OCI-M1 (cell line): ENCODE results near the gene ATG5.

Experiments used
- DNase-seq: peaks from one replicate; lab custom pipeline; 2025; lab: John Stamatoyannopoulos, UW

Gene ATG5

DNA sequence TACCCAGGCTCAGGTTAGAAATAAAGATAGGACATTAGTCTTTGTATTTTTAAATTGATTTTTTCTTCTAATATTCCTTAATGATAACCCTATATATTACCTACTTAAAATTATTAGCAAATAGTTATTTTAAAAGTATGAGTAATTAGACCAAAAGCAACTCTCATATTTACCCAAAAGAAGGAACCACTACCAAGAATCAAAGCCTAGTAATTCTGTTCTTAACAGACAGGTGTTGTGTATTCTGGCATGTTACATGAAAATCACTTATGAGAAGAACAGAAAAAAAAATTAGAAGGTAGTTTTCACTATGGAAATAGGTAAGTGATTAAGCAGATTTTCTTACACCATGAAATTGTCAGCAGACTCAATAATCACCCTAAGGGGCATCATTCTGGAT, 105.1 kb downstream of the ATG5 start:
- no peak for DNase-seq

DNA sequence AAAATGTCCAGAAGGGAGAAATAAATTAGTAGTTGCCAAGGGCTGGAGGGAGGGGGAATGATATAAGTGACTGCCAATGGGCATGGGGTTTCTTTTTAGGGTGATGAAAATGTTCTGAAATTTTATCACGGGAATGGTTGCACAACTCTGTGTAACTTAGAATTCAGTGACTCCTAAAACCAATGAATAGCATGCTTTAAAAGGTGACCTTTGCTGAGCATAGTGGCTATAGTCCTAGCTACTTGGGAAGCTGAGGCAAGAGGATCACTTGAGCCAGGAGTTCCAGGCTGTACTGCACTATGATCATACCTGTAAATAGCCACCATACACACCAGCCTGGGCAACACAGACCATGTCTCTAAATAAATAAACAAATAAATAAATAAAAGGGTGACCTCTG, 109.0 kb downstream of the ATG5 start:
- peak; percentile 35 for DNase-seq

DNA sequence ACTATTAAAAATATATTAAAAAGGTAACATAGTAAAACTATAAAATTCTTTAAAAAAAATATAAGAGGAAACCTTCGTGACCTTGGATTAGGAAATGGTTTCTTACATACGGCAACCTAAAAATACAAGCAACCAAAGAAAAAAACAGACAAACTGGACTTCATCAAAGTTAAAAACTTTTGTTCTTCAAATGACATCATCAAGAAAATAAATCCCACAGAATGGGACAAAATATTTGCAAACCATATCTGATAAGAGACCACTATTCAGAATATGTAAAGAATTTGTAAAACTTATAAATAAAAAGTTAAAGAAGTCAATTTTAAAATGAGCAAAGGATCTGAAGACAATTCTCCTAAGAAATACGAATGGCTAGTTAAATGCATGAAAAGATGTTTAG, 110.0 kb downstream of the ATG5 start:
- DNase-seq = no peak

DNA sequence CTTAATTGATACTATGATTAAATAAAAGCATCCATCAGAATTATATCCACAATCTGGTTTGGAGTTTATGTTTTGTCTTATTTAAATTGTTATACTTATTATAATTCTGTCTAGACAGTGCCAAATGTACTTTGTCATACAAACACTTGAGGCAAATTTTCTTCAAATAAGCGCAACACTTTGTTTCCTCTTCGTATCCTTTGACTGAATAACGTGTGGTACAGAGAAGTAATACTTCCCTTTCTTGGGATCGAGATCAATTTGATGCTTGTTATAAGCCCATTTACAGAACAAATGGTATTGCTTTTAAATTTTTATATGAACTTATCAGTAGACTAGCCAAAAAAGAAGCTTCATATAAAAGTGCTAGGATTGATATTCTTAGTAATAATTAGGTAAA, 111.0 kb downstream of the ATG5 start:
- DNase-seq = no peak

DNA sequence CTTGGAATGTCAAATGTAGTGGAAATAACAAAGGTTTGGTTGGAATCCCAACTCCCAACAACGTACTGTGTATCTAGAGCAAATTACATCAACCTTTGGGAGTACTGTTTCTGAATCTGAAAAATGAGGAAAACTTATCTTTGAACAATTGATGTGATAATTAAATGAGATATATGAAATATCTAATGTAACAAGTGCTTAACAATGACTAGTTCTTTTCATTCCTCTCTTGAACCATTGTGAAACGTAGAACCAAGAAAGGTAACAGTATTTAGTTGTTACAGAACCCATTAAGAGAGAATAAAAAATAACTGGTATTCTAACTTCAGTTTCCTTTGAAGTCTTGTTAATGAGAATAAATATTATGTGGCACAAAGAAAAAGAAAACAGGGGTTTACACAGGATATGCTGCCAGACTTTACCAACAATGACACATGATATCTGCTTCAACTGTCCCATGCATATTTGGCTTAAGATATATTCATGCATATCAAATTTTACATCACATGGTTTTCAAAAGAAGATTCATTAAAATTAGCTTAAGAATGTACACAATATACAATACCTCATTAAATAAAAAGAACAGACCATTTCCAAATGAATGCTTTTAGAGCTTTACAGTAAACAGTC, 111.8 kb downstream of the ATG5 start:
- DNase-seq = no peak

DNA sequence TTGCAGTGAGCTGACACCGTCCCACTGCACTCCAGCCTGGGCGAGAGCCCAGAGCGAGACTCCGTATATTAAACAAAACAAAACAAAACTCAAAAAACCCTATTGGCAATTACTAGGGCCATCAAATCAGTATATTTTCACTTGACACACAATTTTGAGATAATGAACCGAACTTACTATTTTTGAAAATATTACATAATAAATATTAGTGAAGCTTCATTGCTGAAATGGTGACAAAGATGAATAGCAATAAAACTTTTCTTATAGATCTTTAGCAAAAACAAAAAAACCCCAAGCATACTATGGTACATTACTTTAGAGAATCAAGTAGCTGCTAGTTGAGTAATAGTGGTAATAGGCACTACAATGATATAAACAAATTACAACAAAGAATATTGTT, 113.0 kb downstream of the ATG5 start:
- DNase-seq = no peak

DNA sequence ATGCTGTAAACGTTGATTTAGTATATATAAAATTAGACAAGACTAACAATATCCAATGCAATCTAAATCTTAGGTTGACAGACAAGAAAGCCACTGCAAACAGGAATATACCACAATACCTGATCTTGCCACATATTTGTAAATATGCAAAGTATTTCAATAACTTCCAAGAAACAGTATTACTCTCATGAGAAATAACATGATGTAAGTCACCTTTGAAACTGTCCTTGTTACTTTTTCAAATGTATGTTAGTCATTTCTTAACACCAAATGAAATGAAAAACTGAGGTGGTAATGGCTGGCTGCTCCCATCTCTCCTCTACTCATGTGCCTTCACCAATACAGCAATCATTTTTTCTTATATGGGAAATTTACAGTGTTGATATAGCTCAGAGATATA, 118.7 kb downstream of the ATG5 start:
- no peak for DNase-seq

DNA sequence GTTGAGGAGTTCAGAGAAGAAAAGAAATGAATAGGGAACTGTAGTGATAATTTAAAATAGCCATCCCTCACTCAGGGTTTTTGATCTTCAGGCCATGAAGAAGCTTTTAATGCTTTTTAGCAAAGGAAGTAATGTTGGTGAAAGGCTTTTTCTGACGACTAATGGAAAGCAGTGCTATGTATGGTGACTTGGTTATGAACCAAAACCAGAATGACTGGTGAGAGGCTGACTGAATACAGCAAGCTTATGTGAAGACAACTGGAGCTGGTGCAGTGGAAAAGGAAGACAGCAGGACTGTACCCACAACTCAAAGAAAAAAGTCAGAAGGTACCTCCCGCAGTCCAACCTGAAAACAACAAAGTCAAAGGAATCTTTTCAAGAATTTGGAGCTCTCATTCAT, 120.6 kb downstream of the ATG5 start:
- DNase-seq = no peak

DNA sequence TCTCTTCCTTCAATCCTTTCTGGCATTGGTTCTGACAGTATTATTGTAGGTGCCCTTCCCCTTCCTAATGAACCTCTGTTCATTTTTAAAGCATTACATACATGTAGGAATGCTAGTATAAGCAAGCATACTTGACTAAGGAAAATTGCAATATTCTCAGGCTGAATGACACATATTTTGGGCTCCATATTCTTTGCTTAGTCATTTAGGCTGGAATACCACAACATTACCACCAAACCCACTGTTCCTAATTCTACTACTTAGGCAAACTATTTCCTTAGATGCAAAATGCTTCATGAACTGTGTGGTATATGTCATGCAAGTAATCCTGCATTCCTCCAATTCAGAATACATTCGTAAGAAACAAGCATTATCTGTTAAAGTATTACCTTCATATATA, 125.6 kb downstream of the ATG5 start:
- peak; percentile 34 for DNase-seq

DNA sequence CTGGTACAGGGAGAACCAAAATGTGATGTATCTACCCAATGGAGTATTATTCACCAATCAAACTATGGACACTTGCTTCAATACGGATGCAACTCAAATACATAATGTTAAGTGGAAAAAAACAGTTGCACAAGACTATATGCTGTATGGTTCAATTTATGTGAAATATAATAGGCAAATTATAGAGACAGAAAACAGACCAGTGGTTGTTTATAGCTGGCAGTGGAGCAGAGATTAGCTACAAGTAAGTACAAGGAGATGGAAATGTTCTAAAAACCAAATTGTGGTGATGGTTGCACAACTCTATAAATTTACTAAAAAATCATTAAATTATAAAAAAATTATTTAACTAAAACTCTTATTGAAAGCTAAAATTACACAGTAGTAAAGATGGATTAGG, 126.2 kb downstream of the ATG5 start:
- DNase-seq = no peak

DNA sequence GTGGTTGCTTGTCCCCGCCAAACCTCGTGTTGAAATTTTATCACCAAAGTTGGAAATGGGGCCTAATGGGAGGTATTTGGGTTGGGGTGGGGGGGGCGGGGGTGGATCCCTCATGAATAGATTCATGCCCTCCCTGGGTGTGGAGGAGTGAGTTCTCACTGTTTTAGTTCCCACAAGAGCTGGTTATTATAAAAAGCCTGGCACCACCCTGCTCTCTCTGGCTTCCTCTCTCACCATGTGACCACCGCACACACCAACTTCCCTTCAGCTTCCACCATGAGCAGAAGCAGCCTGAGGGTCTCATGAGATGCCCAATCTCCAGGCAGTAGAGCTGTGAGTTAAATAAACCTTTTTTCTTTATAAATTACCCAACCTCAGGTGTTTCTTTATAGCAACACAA, 128.1 kb downstream of the ATG5 start:
- peak; percentile 32 for DNase-seq

DNA sequence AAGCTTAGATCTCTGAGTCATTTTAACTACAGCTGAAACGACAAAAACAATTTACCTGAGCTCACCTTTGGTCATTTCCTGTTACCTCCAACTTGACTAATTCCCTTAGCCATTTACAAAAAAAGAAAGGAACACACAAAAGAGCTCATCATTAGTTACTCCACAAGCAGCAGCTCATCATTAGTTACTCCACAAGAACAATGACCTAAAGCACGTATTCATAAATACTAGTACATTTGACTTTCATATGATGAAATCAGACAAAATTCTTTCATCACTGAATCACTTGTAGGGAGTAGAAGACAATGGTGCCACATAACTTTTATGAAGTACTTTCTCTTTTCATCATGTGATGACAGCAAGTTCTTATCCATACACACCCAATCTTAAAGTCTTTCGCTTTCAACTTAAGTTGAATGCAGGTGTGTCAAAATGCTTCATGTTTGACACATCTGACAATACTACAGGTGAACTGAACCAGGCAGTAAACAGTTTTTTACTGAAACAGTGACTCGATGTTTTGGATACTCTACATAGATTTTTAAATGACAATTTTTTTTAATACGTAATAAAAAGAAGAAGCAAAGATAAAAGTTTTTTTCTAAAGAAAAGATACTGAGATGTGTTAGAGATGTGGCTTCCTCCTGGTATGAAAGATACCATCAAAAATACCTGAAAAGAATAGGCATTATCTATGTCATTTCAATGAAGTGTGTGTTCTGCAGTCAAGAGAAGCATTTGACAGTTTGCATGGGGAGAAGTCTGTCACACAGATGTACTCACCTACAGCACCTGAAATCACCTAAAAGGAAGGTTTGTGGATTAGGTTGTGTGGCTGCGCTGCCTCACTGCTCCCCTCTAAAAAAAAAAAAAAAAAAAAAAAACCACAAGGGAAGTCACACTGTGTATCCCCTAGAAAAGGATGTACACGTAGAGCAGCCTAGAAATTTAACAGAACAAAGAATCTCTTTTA, 130.3 kb downstream of the ATG5 start:
- DNase-seq = peak; percentile 56

DNA sequence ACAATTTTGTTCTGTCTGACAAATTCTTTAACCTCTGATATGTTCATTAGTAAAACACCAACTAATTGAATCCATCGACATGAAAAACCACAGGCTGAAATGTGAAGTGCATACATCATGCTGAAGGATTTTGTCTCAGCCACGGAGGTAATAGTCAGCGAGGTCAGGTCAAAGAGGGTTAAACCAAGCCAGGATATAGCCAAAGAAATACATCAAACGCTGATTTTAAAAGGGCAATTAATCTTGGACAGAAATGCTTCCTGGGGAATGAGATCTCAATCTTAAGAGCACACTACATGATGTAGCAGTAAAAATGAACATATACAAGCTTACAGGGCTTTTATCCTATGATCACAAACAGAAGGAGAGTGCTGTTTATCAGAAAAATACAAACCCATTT, 132.7 kb downstream of the ATG5 start:
- DNase-seq = no peak

DNA sequence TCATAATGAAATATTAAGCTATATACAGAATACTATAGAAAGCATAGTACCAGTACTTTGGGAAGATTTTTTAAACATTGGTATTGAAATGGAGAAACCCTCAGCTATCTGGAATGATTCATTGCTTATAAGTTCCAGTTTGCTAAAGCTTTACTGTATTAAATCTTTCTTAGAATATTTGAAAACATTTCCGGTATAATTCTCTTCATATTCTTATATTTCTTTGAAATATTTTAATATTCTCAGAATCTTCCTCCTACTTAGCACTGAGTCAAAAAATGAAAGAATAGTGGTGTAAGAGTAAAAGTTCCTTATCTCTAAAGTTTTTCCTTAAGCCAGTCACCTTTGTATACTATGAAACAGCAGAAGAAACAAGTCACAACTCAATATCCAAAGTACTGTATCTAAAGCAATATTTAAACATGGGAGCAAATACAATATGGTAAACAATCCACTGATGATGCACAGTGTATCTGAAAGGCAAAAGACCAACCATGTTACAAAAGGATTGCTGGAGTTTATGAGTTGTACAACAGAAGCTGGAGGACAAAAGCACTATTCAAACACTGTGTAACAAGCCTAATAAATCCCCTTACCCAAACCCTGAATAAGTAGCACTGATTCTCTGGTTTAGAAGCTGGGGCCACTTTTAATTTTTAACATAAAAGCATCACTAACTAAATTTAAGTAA, 137.3 kb downstream of the ATG5 start:
- peak; percentile 18 for DNase-seq

DNA sequence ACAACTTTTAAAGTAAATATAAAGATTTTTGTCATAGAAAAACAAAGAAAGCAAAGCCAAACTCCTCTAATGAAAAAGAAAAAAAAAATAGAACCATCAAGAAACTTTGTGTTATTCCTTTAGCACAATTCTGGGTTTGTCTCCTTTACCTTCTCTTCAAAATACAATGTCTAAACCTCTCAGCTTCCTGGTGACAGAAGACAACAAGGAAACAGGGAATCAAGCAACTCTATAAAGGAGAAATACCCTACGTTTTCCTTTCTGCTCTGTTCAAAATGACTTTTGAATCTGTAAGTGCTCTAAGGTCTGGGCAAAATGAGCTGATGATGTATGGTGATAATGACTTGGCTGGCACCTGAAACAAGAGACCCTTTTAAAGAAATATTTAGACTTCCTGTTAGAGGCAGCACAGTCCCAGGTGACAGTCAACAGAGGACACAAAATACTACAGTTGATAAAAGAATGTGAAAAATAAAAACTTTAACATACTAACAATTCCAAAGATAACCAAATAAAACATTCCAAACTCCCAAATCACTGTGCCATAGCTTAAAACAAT, 138.1 kb downstream of the ATG5 start:
- DNase-seq = no peak

DNA sequence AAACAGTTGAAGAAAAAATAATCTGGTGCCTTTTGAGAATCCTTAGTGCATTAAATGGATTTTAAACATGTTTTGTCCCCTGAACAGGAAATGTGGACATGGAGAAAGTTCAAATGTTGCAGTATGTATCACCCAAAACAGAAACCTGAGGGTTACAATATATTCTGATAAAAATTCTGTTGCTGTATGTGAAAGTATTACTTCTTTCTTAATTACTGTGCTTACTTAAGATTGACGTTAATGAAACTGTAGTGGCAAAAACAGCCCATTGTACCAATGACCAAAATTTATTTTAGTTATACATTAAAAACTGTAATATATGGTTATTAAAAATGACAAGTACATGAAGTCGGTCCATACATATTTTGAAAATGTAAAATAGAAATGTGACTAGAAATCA, 138.8 kb downstream of the ATG5 start:
- DNase-seq = no peak

DNA sequence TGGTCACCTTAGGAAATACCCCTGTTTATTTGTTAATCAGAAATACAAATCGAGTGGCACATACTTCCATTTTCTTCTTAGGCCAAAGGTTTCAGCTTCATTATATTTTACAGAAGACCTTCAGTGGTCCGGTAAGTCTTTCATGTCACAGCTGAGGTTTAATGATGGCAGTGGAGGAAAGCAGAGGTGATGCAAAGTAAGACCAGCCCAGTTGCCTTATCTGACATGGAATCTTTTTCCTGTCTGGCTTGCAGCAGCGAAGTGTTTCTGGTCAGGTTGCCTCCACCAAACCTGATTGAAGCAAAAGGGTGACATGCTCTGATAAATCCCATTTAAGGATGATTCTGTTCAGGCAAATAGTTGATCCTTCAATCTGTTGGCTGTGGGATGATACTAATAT, 139.4 kb downstream of the ATG5 start:
- no peak for DNase-seq

DNA sequence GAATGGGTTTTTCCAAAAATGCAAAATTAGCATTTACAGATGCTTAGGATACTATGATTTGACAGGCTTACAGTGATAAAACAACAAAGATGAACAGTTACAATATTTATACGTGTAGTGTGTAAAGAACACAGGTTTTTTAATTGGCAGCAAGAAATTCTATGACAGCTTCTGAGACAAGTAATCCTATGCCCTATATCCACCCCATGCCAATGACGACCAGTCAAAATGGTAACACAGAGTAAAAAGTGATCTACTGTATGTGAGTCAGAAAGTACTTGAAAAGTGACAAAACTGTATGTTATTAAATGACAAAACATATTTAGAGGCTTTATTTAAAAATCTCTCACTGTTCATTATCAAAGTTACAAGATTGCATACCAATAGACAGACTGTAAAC, 139.9 kb downstream of the ATG5 start:
- DNase-seq = no peak

DNA sequence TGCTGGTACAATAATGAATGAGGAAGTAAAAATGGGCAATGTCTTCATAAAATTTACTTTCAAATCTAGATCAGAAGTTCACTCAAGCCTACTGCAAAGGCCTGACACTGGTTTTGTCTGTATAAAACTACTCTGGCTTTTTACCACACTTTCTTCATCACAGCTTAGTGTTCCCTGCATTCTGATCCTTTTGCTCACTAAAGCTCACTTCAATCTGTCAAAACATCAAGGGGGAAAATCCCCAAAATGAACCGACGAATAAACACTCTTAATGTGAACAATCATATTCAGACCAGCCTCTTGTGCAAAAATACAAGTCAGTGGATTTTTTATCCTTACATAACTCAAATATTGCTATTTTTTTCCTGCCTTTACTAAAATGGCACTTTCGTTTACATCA, 140.9 kb downstream of the ATG5 start:
- DNase-seq = no peak

DNA sequence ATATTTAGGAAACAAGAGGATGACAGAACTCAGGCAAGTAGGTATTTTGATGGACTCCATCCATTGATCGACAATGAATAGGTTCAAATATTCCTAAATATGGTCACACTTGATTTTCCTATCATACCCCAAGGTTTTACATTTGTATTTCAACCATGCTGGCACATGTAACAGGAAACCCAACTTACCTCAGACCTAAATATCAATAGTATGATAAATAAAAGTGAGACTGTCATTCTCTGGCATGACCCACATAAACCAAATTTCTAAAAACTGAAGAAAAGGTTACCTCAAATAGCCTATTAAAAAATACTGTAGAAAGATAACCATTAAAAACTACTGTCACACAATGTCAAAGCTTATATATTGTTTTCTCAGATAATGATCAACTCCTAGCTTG, 142.1 kb downstream of the ATG5 start:
- no peak for DNase-seq

DNA sequence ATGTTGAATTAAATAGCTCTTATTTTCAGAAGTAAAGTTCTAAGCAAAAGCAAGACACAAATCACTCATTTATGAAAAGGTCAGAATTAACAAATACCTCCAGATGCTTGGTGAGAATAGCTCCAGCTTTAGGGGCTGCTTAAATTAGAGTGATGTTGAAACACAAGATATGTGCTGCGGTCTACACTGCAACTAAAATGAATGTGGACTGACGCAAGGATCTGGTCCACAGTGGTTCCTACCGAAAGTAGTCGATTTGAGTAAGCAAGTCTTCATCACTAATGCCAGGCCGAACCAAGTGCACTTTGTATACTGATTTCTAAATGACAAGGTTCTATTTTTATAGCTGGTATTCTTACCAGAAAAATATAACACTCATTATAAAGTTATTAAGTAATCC, 143.1 kb downstream of the ATG5 start:
- DNase-seq = no peak

DNA sequence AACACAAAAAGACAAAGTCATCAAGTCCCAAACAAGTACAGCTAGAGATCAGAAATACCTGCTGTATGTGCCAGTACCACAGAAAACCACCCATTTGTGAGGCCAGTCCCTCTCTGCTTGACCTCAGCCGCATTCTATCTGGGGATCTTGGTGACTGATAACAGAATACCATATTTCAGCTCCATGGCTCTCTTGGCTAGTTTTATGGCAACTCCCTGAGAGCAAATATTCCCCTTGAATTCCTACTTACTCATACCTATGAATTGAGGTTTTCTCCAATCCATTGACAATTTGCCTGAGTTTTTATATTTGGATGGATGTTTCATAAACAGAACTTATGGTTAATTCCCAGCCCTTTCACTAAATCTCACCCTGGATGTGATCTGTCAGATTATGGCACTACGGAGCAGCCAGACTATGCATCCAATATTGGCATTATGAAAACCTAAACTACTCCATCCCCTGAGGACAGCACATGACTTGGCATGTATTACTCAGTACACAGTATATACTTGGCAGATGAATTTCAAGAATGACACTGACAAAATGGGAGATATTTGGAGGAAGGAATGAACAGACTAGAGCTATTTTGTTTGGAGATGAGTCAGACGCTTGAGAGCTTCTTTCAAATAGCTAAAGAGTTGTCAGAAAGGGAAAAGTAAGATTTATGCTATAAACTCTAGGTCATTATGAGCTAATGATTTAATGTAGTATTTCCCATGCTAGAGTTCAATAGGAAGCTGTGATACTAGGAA, 143.7 kb downstream of the ATG5 start:
- no peak for DNase-seq
